HL-60 (cell line): ENCODE results near the gene BTBD2.

Experiments used
- POLR2AphosphoS5 ChIP-seq: IDR thresholded peaks from 2 replicates; pipeline ENCODE4 v1.6.1; 2012; ENCODE audit warnings: low read depth
- REST ChIP-seq: IDR thresholded peaks from 2 replicates; pipeline ENCODE4 v1.6.1; 2012; ENCODE audit warnings: low read depth; ENCODE audit not compliant: insufficient replicate concordance
- SPI1 ChIP-seq: IDR thresholded peaks from 2 replicates; pipeline ENCODE4 v1.6.1; 2012; ENCODE audit warnings: low read depth, mild to moderate bottlenecking, borderline replicate concordance
- TF ChIP-seq, protein P1 (sequence below): IDR thresholded peaks from one replicate; pipeline ENCODE4 v1.5.1; 2011; ENCODE audit warnings: low read length, control low read depth, inconsistent platforms; ENCODE audit not compliant: insufficient read depth

DNA sequence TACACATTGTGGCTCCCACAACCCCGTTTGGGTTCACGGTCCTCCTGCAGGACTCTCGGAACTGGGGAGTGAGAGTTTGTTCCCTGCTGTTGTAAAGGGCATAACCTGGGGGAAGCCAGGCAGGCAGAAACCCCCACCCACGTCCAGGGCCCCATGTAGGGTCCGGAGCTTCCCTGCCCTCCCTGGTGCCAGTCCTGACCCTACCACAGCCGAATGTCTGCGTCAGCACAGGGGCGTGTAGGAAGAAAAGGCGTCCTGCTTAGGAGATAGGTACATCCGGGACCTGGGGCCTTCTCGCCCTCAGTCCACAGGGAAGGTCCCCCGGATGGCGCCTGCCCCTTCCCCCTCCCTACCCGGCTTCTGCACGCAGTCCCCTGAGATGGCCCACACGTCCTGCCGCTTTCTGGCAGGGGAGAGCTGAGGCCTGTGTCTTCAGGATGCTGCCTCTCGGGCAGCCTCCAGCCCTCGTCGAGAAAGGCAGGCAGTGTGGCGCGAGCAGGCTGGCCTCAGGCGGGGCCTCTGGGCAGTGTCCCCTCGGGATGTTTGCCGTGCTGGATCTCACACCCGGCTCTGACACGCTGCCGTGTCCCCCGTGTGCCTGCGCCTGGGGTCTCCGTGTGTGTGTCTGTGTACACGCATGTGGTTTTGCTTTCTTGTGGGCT, 55.5 kb downstream of the BTBD2 start:
- TF ChIP-seq, protein P1, sequence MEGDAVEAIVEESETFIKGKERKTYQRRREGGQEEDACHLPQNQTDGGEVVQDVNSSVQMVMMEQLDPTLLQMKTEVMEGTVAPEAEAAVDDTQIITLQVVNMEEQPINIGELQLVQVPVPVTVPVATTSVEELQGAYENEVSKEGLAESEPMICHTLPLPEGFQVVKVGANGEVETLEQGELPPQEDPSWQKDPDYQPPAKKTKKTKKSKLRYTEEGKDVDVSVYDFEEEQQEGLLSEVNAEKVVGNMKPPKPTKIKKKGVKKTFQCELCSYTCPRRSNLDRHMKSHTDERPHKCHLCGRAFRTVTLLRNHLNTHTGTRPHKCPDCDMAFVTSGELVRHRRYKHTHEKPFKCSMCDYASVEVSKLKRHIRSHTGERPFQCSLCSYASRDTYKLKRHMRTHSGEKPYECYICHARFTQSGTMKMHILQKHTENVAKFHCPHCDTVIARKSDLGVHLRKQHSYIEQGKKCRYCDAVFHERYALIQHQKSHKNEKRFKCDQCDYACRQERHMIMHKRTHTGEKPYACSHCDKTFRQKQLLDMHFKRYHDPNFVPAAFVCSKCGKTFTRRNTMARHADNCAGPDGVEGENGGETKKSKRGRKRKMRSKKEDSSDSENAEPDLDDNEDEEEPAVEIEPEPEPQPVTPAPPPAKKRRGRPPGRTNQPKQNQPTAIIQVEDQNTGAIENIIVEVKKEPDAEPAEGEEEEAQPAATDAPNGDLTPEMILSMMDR, result no peak
- TF ChIP-seq POLR2AphosphoS5, result no peak
- TF ChIP-seq REST, result no peak
- TF ChIP-seq SPI1, result no peak
